Stimulated activated effector memory CD8-positive, alpha-beta T cell treated with anti-CD3 and anti-CD28 coated beads, Interleukin-12 subunit alpha, Interleukin-12 subunit beta, amount 100 ng/mL, for 72 hours (primary cell): Measurements from ENCODE around the gene MVD.

Experiments used
- ATAC-seq: fragments of 150-1000 bp; cut with Tn5 transposase; 2 replicates; pipeline ENCODE4 v1.10.0; 2021
- DNase-seq, 2 donors: peaks; one replicate each; pipeline ENCODE4 v3.0.0; 2021 to 2022; ENCODE audit warnings: low spot score in 2 of 2
- H3K27ac Mint-ChIP-seq: one replicate; pipeline ENCODE4 v1.8.0; 2022; ENCODE audit warnings: mild to moderate bottlenecking, mixed read lengths
- H3K36me3 Mint-ChIP-seq: one replicate; pipeline ENCODE4 v1.8.0; 2022; ENCODE audit warnings: mild to moderate bottlenecking, mixed read lengths
- H3K4me1 Mint-ChIP-seq: one replicate; pipeline ENCODE4 v1.8.0; 2022; ENCODE audit warnings: mixed read lengths
- H3K4me3 Mint-ChIP-seq: one replicate; pipeline ENCODE4 v1.8.0; 2022; ENCODE audit warnings: mild to moderate bottlenecking, mixed read lengths
- H3K9me3 Mint-ChIP-seq: one replicate; pipeline ENCODE4 v1.8.0; 2022; ENCODE audit warnings: mixed read lengths

The MVD gene

DNA sequence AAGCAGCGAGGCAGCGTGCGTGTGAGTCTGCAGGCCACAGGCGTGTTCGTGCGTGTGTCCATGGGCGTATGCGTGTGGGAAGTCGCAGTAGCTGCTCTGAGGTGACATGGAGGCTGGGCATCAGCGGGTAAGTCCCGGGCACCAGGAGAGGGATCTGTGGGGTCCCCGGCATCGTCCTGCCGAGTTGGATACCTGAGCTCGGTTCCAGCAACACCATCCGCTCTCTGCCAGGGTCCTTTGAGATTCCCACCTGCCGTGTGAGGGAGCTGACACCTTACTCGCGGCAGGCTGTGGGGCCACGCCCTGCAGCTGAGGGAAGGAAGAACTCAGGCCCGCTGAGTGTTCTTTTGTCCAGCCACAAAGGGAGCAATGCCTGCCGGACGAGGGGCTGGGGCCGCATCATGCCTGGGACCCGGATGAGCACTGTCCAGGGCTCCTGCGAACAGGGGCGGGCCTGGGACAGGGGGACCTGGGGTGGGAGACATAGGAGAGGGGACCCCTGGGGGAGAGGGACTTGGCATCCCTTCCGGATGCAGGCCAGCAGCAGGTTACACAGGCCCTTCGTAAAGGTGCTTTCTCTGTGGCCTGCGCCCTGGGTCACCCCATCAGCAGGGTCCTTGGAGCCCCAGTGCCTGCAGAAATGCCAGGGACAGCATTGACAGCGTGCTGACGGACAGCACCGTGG, 28.4 kb upstream of the MVD start:
- peak overlapping the region; percentile 72 for H3K27ac Mint-ChIP-seq
- H3K4me1 Mint-ChIP-seq = peaks cover 31% of the 10 kb centered on the region
- H3K9me3 Mint-ChIP-seq = no peaks in the 10 kb centered on the region
- no peak for ATAC-seq
- peaks cover 10% of the 10 kb centered on the region for H3K36me3 Mint-ChIP-seq
- DNase-seq = no peak
- H3K4me3 Mint-ChIP-seq = peak overlapping the region; percentile 41

DNA sequence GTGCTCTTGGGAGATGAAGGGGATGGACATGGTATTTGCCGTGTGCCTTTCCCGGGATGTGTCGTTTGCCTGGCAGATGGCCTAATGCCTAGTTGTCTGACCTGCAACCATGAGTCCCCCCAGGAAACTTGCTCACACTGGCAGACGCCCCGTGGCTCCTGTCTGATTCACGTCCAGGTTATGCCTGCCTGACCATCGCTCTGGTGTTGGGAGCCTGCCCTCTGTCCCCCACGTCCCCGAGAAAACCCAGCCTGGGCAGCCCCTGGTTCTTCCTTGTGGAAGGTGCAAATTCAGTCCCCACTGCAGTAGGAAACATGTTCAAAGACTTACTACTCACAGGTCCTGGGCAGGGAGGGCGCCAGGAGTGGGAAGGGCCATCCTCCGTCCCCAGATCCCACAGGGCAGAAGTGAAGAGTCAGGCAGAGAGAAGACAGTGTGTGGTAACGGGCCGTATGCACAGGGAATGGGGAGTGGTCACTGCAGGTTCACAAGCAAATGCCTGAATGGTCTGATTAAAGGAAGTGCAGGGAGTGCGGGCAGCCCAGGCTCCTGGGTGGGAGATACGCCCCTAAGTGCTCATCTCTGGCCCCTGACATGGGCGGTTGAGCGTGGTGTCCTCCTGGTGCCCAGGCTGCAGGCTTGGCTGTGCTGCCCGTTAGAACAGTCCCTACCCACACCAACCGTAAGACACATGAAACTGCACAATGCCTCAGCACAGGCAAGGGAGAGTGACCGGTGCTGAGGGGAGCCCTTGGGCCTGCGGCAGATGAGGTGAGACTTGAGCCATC, 27.6 kb upstream of the MVD start:
- Mint-ChIP-seq H3K4me3 (peak overlapping the region; percentile 41), H3K9me3 (no peaks in the 10 kb centered on the region), H3K36me3 (peaks cover 8% of the 10 kb centered on the region), H3K27ac (peak overlapping the region; percentile 72), H3K4me1 (peaks cover 32% of the 10 kb centered on the region)
- ATAC-seq (no peak), DNase-seq (no peak)

DNA sequence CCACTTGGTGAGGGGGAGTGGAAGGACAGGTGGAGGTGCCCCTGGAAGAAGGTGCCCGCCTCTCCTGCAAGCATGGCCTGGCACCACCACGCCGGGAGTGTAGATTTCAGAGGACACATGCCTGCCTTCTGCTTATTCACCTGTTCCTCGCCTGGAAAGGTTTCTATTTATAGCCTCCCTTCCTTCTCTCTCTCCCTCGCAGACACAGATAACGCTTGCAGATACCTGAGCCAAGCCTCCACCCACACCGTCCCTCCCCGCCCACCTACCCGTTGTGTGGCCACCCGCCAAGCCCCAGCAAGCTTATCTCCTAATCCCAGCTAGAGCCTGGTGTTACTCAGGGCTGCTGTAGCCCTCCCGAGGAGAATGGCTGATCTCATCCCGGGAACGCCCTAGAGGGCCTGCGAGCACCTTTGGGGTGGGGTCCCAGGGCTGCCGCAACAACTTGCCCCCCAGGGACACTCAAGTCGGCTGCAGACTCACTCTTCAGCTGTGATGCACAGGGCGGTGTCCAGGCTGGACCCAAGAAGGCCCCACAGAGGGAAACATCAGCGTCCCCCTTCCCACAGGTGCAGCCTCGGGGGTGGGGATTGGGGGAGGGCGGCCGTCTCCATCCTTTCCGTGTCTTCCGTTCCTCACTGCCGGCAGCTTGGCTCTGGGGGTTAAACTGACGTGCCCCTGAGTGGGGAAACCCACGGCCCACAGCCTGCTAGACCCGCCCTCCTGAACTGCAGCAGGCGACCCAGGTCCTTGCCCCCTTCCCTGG, 25.3 kb upstream of the MVD start:
- Mint-ChIP-seq H3K4me3 (no peak overlapping the region), H3K9me3 (no peaks in the 10 kb centered on the region), H3K27ac (peak overlapping the region; percentile 10), H3K4me1 (peaks cover 45% of the 10 kb centered on the region), H3K36me3 (no peaks in the 10 kb centered on the region)
- ATAC-seq (no peak), DNase-seq (no peak)

DNA sequence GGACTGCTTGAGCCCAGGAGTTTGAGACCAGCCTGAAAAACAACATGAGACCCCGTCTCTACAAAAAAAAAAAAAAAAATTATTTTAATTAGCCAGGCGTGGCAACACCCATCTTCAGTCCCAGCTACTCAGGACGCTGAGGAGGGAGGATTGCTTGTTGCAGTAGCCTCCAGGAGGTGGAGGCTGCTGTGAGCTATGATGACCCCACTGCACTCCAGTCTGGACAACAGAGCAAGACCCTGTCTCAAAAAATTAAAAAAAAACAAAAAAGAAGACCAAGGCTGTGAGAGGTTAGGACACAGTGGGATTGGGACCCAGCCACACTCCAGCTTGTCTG, 24.8 kb upstream of the MVD start:
- H3K4me3 Mint-ChIP-seq = no peak overlapping the region

DNA sequence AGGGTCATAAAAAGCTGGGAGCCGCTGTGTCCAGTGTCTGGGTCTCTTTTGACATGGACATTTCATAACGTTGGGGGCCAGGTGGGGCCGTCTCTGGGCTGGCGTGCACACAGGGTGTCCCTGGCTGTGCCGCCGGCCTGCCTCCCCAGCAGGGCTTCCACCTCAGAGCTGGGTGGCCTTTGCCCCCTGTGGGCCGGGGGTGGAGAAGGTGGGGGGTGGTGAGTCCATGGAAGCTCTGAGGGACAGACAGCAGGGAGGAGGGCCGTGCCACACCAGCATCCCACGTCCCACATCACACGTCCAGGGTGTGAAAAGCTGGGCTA, 24.3 kb upstream of the MVD start:
- DNase-seq = no peak
- no peaks in the 10 kb centered on the region for H3K9me3 Mint-ChIP-seq
- no peak for ATAC-seq
- no peak overlapping the region for H3K27ac Mint-ChIP-seq
- no peaks in the 10 kb centered on the region for H3K36me3 Mint-ChIP-seq
- H3K4me1 Mint-ChIP-seq = peaks cover 42% of the 10 kb centered on the region
- H3K4me3 Mint-ChIP-seq = peak overlapping the region; percentile 69

More for the DNA sequence above, 24.8 kb upstream of the MVD start:
- Mint-ChIP-seq H3K27ac (no peak overlapping the region), H3K36me3 (no peaks in the 10 kb centered on the region), H3K9me3 (no peaks in the 10 kb centered on the region), H3K4me1 (peaks cover 42% of the 10 kb centered on the region)
- DNase-seq = no peak
- ATAC-seq = no peak

DNA sequence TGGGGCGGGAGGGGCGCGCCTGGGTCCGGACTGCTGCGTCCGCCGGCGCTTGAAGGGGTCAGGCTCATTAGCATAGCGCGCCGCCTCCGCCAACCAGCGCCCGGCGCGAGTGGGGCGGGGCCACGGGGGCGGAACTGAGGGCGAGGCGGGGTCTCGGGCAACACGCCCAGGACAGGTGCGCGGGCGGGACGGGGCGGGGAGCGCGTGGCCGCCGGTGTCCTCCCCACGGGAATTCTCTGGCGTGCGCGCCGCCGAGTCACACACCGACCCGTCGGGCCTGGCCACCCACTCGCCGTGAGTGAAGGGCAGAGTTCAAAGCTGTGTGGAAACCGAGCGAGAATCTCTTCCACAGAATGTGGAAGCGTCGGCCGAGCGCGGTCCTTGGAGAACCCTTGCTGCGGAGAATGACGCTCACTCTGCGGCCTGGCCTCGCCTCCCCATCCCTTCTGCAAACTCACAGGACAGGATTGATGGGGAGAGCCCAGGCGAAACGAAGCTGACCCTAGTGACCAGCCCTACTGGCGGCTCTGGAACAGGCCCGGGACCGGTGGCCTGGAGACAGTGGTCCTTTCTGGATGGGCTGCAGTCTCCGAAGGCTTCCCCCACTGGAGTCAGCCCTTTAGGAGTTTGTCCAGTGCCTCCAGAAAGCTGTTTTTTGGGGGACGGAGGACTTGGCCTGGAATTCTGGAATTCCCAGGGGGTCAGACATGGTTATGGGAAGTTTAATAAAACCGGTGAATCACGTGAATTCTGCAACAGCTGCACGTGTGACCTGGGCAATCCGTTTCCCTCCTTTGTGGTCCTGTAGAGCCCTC, 23.8 kb upstream of the MVD start, which contains the start of gene SNAI3:
Gene SNAI3, minus strand, starts transcription at position 69 of the 815 bp plus-strand sequence. CDS start 101 bp downstream, outside the sequence.
- Mint-ChIP-seq H3K9me3 (no peaks in the 10 kb centered on the region), H3K4me1 (peaks cover 42% of the 10 kb centered on the region), H3K27ac (no peak within 1 kb of the TSS), H3K36me3 (no peaks in the 10 kb centered on the region), H3K4me3 (peak within 1 kb of the TSS; percentile 69)
- peak; percentile 85 to 91 for DNase-seq
- peak; percentile 83 for ATAC-seq

DNA sequence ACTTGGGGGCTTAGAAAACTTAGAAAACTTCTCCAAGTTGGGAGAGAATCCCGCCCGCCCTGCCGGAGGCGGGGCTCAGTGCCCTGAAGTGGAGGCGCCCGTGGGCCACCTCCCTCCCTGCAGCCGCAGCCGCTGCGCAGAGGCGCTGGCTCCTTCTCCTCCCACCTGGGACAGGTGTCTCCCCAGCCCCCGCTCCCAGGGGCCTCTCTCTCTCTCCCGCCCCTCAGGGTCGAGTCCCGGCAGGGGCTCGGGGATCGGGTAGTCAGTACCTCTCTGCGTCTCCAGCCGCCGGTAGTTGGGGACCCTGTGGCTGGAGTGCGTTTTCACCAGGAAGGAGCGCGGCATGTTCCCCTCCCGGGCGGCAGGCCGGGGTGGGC, 23.2 kb upstream of the MVD start:
- Mint-ChIP-seq H3K27ac (no peak overlapping the region), H3K4me1 (peaks cover 45% of the 10 kb centered on the region)
- DNase-seq = no peak

DNA sequence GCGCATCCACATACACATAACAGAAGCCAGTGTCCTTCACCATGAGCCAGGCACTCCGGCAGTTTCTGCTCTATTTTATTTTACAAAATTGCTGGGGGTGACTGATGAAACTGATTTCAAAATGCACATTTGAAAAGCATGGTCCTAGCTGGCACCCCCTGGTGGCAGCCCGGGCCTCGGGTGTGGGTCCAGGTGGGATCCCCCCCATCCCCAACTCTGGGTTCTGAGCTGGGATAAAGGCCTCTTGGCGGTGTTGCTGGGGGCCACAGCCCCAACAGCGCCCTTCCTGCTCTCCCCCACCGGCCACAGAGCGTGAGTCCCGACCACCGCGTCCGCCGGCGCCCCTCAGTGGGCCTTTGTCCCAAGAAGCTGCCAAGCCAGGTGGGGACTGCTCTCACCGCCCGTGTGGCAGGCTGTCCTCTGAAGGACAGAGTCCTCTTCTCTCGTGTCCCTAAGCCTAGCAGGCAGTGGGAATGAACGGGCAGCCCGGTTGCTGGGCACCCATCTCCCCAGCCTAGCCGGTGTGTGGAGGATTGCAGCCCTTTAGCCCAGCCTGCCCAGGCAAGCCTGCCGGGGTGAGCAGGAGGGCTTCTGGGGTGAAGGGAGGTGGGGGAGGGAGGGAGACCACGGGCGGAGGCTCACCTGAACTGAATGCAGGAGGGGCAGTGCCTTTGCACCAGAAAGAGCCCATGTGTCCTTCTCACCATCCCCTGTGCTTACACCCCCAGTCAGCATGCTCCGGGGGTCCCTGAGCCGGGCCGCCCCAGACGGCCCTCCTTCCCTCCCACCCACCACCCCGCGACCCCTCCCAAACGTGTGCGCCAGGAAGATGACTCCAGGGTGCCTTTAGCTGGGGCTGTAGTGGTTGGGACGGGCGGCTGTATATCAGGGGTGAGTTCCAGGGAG, 22.5 kb upstream of the MVD start:
- DNase-seq (peak in 1 of 2 donors; percentile 73), ATAC-seq (peak; percentile 33)
- H3K27ac Mint-ChIP-seq = no peak overlapping the region
- peak overlapping the region; percentile 69 for H3K4me3 Mint-ChIP-seq
- H3K36me3 Mint-ChIP-seq = peaks cover 6% of the 10 kb centered on the region
- no peaks in the 10 kb centered on the region for H3K9me3 Mint-ChIP-seq
- H3K4me1 Mint-ChIP-seq = peaks cover 42% of the 10 kb centered on the region

More for the DNA sequence above, 23.2 kb upstream of the MVD start:
- ATAC-seq = peak; percentile 49
- H3K9me3 Mint-ChIP-seq = no peaks in the 10 kb centered on the region
- peak overlapping the region; percentile 69 for H3K4me3 Mint-ChIP-seq
- no peaks in the 10 kb centered on the region for H3K36me3 Mint-ChIP-seq

DNA sequence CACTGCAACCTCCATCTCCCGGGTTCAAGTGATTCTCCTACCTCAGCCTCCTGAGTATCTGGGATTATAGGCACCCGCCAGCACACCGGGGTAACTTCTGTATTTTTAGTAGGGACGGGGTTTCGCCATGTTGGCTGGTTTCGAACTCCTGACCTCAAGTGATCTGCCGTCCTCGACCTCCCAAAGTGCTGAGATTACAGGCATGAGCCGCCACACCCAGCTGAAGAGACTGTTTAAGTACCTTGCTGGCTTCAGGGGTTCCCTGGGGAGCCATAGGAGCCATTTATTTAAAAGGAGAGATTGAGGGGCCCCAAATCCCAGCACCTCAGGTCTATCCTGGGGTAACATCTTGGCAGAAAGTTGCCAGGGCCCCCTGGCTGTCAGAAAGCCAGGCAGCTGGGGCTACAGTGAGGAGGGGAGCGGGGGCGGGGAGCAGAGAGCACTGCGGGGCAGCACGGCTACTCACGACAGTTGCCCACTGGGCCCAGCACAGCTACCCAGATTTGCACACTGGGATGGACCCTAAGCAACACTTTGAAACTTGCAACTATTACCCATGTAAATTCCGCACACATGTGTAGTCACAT, 21.8 kb upstream of the MVD start:
- no peak overlapping the region for H3K27ac Mint-ChIP-seq

DNA sequence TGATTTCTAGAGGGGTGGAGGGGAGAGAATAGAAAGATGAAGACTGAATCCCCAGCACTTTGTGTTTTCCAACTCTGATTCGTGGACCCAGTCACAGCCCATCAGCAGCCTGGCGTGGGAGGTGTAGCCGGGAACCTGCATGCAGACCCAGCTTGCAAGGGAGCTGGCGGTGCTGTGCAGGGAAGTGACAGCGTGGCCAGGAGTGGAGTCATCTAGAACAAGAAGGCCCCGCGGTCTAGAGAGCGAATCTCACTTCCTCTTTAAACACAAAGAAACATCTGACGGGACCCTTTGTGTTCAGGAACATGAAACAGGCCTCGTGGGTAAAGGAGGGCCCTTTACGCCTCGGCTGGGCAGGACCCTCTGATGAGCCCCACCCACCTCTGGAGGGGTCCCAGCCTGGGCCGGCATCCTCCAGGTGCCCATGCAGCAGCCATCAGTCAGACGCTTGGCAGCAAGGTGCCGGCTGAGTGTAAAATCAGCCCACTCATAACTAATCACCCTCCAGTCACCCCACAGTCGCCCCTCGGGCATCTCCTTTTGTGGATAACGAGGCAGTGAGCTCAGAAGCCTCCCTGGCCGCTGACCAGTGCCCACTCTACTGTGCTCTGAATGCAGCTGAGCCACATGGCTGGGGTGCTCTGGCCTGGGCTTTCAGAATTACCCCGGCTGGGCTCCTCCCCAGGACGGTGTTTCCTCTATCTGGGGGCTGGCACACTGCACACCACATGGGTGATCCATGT, 19.0 kb upstream of the MVD start:
- Mint-ChIP-seq H3K4me3 (peak overlapping the region; percentile 69), H3K4me1 (peaks cover 40% of the 10 kb centered on the region), H3K27ac (peak overlapping the region; percentile 94), H3K36me3 (peaks cover 33% of the 10 kb centered on the region), H3K9me3 (no peaks in the 10 kb centered on the region)
- ATAC-seq (peak; percentile 83), DNase-seq (peak in 1 of 2 donors; percentile 74)

More for the DNA sequence above, 21.8 kb upstream of the MVD start:
- H3K4me1 Mint-ChIP-seq = peaks cover 40% of the 10 kb centered on the region
- no peak for DNase-seq
- ATAC-seq = no peak
- peaks cover 14% of the 10 kb centered on the region for H3K36me3 Mint-ChIP-seq
- H3K4me3 Mint-ChIP-seq = peak overlapping the region; percentile 69
- no peaks in the 10 kb centered on the region for H3K9me3 Mint-ChIP-seq

DNA sequence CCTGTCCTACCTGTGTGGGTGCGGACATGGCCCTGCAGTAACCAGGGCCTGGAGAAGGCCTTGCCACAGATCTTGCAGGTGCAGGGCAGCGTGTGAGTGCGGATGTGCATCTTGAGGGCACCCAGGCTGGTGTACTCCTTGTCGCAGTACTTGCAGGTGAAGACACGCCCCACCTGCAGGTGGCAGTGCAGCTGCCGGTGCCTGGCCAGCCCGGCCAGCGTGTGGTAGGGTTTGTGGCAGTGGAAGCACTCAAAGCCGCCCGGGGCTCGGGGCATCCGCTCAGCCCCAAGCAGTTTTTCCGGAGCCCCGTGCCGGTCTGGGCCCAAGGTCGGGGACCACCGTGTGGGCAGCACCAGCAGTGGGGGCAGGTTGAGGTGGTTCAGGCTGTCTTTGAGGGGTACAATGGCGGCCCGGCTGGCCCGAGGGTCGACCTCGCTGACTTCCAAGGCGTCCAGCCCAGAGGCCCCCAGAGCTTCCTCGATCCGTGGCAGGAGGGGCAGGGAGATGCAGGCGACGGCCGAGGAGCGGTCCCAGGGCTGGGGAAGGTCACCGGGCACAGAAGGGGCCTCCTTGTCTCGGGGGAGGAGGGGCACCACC, 18.3 kb upstream of the MVD start:
- H3K27ac Mint-ChIP-seq = peak overlapping the region; percentile 94
- H3K4me1 Mint-ChIP-seq = peaks cover 40% of the 10 kb centered on the region
- no peaks in the 10 kb centered on the region for H3K9me3 Mint-ChIP-seq
- peak overlapping the region; percentile 69 for H3K4me3 Mint-ChIP-seq
- peaks cover 33% of the 10 kb centered on the region for H3K36me3 Mint-ChIP-seq
- DNase-seq (no peak), ATAC-seq (no peak)

DNA sequence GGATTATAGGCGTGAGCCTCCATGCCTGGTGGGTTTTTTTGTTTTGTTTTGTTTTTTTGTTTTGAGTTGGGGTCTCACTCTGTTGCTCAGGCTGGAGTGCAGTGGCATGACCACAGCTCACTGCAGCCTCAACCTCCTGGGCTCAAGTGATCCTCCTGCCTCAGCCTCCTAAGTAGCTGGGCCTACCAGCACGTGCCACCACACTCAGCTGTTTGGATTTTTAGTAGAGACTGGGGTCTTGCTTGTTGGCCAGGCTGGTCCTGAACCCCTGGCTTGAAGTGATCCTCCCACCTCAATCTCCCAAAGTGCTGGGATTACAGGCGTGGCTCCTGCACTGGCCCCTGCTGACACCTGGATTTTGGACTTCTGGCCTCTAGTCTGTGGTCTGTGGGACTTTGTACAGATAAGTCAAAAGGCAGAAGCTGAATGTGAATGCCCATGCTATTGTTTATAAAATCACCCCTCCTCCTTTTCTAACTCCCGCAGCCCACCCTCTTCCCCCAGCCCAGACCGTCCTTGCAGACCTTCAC, 17.7 kb upstream of the MVD start:
- no peak for ATAC-seq
- Mint-ChIP-seq H3K9me3 (no peaks in the 10 kb centered on the region), H3K4me3 (peak overlapping the region; percentile 69), H3K27ac (peak overlapping the region; percentile 94), H3K4me1 (peaks cover 40% of the 10 kb centered on the region), H3K36me3 (peaks cover 33% of the 10 kb centered on the region)
- no peak for DNase-seq
